ENCODE data around the gene THPO. TPM values are rescaled to one million over a fixed set of nuclear protein-coding genes. Genes with fewer than 3 reads are reported as not detected.

The THPO gene
- total RNA-seq, 1 donor from 2014 or later = not detected

DNA sequence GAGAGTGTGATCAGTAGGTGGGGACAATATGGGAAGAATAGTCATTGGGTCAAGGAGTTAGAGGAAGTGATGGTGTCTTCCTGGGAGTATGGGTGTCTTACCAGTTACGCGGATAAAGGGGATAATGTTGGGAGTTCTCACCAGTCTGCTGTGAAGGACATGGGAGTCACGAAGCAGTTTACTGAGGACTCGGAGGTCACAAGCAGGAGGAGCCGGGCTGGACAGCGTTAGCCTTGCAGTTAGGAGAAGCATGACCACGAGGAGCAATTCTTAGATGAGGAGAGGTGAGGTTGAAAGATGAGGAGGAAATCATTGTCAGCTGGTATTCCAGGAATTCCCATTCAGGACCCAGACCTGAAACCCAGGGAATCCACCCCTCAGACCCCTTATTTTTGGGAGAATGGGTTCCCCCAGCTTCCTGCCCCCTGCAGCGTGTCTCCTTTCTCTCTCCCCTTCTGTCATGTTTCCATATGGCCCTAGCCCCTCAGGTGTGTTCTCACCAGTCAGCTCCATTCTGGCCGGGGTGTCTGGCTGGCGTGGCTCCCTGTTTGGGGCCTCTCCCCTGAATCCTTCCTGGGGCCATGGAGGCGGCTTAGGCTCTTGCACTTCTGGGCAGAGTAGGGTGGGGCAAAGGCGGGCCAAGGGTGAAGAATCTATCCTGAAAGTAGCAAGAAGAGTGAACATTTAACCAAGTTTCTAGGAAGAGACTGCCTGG lies 2.1 kb downstream of the THPO start:
- TF ChIP-seq, protein P1, sequence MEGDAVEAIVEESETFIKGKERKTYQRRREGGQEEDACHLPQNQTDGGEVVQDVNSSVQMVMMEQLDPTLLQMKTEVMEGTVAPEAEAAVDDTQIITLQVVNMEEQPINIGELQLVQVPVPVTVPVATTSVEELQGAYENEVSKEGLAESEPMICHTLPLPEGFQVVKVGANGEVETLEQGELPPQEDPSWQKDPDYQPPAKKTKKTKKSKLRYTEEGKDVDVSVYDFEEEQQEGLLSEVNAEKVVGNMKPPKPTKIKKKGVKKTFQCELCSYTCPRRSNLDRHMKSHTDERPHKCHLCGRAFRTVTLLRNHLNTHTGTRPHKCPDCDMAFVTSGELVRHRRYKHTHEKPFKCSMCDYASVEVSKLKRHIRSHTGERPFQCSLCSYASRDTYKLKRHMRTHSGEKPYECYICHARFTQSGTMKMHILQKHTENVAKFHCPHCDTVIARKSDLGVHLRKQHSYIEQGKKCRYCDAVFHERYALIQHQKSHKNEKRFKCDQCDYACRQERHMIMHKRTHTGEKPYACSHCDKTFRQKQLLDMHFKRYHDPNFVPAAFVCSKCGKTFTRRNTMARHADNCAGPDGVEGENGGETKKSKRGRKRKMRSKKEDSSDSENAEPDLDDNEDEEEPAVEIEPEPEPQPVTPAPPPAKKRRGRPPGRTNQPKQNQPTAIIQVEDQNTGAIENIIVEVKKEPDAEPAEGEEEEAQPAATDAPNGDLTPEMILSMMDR (IDR thresholded peaks at IDR 0.05) = no peak
- Mint-ChIP-seq H3K36me3 (ENCODE audit: low read depth) (no peaks in the 10 kb centered on the region), H3K27me3 (ENCODE audit: low read depth) (peaks cover 32% of the 10 kb centered on the region), H3K27ac (ENCODE audit: unreplicated experiment) (no peak overlapping the region), H3K4me3 (ENCODE audit: unreplicated experiment) (no peak overlapping the region), H3K4me1 (ENCODE audit: low read depth) (peaks cover 30% of the 10 kb centered on the region), H3K9me3 (ENCODE audit: low read depth) (no peaks in the 10 kb centered on the region)
- DNase-seq (ENCODE audit: low spot score) = no peak

DNA sequence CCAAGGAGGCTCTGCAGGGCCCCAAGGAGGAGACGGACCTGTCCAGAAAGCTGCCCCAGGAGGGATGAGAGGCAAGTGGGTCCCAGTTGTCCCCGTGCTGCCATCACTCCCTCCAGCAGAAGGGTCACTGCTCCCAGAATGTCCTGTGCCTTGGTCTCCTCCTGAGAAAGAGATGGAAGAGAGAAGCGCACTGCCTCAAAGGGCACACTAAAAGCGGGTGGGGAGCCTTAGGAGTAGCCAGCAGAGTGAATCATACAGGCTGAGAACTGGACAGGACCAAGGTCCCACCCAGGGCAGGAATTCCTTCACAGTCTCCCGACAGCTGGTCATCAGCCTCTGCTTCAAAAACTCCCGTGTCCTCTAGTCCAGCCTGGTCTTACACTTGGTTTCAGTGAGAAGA lies 4.6 kb downstream of the THPO start:
- Mint-ChIP-seq H3K4me3 (ENCODE audit: unreplicated experiment) (no peak overlapping the region), H3K9me3 (ENCODE audit: low read depth) (no peaks in the 10 kb centered on the region), H3K27me3 (ENCODE audit: low read depth) (peaks cover 24% of the 10 kb centered on the region), H3K36me3 (ENCODE audit: low read depth) (peaks cover 6% of the 10 kb centered on the region), H3K27ac (ENCODE audit: unreplicated experiment) (no peak overlapping the region), H3K4me1 (ENCODE audit: low read depth) (peaks cover 47% of the 10 kb centered on the region)
- TF ChIP-seq, protein P1 (IDR thresholded peaks at IDR 0.05) = no peak
- no peak for DNase-seq (ENCODE audit: low spot score)

DNA sequence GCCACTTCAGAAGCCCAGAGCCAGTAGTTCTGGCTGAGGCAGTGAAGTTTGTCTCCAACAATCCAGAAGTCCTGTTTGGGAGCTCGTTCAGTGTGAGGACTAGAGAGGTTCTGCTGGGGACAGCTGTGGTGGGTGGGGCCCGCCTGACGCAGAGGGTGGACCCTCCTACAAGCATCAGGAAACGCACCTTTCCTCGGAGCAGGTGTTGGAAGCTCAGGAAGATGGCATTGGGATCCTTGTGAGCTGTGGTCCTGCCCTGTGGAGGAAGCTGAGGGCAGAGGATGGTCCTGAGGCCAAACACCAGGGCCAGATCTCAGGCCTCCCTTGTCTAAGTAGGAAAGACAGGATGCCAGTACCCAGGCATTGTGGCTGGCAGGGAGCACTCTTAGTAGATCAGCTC lies 5.1 kb downstream of the THPO start:
- TF ChIP-seq, protein P1 (IDR thresholded peaks at IDR 0.05) = no peak
- H3K4me1 Mint-ChIP-seq (ENCODE audit: low read depth) = peaks cover 52% of the 10 kb centered on the region
- peaks cover 24% of the 10 kb centered on the region for H3K27me3 Mint-ChIP-seq (ENCODE audit: low read depth)
- no peak overlapping the region for H3K4me3 Mint-ChIP-seq (ENCODE audit: unreplicated experiment)
- H3K9me3 Mint-ChIP-seq (ENCODE audit: low read depth) = no peaks in the 10 kb centered on the region
- DNase-seq (ENCODE audit: low spot score) = no peak
- H3K36me3 Mint-ChIP-seq (ENCODE audit: low read depth) = peaks cover 6% of the 10 kb centered on the region
- no peak overlapping the region for H3K27ac Mint-ChIP-seq (ENCODE audit: unreplicated experiment)

DNA sequence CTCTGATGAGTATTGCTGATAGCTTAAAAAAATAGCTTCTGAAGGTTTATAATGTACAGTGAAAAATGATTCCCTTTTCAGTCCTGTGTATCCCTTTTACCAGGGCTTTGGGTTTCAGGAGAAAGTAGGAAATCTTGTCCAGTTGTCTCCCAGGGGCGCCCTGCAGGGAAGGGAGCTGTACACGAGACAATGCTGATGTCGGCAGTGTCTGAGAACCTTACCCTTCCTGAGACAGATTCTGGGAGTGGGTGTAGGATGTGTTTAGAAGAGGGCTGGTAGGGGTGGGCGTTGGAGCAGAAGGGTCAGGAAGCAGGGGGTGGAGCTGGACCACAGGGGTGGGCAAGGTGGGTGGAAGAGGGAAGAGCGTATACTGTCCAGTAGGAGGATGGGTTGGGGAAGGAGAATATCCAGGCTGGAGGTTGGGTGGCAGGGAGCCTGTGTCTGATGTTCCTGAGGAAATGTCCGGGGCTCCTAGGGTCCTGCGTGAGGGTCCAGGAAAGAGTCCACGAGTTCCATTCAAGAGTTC lies 5.6 kb downstream of the THPO start:
- Mint-ChIP-seq H3K4me3 (ENCODE audit: unreplicated experiment) (no peak overlapping the region), H3K27ac (ENCODE audit: unreplicated experiment) (no peak overlapping the region), H3K9me3 (ENCODE audit: low read depth) (no peaks in the 10 kb centered on the region), H3K27me3 (ENCODE audit: low read depth) (peaks cover 21% of the 10 kb centered on the region), H3K4me1 (ENCODE audit: low read depth) (peaks cover 57% of the 10 kb centered on the region), H3K36me3 (ENCODE audit: low read depth) (peaks cover 6% of the 10 kb centered on the region)
- DNase-seq (ENCODE audit: low spot score) = no peak
- TF ChIP-seq, protein P1 (IDR thresholded peaks at IDR 0.05) = no peak

DNA sequence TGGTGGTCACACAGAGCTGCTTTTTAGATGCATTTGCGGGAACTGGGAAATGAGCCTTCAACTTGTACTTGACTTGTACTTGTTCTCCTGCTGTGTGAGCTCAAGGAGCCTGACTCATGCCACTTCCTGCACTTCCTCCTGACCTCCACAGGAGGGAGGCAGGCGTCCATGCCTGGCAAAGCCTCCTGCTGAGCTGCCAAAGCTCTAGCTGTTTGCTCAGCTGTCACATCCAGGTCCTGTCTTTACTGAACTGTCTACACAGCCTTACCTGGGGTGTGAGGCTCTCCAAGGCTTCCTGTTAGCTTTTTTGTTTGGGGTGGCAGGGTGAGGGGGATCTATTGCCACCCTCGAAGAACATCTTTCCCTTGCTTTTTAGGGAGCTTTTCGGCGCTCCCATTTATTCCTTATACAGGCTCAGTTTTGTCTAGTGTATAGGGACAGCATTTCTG lies 6.4 kb downstream of the THPO start:
- Mint-ChIP-seq H3K4me3 (ENCODE audit: unreplicated experiment) (no peak overlapping the region), H3K27me3 (ENCODE audit: low read depth) (peaks cover 15% of the 10 kb centered on the region), H3K9me3 (ENCODE audit: low read depth) (no peaks in the 10 kb centered on the region), H3K4me1 (ENCODE audit: low read depth) (peaks cover 65% of the 10 kb centered on the region), H3K27ac (ENCODE audit: unreplicated experiment) (peak overlapping the region; percentile 56), H3K36me3 (ENCODE audit: low read depth) (peaks cover 9% of the 10 kb centered on the region)
- TF ChIP-seq, protein P1 (IDR thresholded peaks at IDR 0.05) = peak; percentile 96
- no peak for DNase-seq (ENCODE audit: low spot score)

All from chondrocyte (in vitro differentiated cells).